CD4-positive, alpha-beta T cell treated with Interferon alpha-2 for 1 hour (primary cell): Measurements from ENCODE around the gene DNM3.

ENCODE experiments used
- DNase-seq, 2 donors: peaks; one replicate each; pipeline ENCODE4 v3.0.0-alpha.2; 2020 to 2022

The DNM3 gene

GRCh38 chr1:172252958-172253357 lies 411.7 kb downstream of the DNM3 start:
- DNase-seq = no peak

- no peak for DNase-seq
These were observed 413.4 kb downstream of the DNM3 start for GRCh38 chr1:172254521-172255222.

GRCh38 chr1:172255223-172255560 lies 413.9 kb downstream of the DNM3 start:
- DNase-seq = no peak

GRCh38 chr1:172265905-172266304 lies 424.6 kb downstream of the DNM3 start:
- DNase-seq = no peak

- DNase-seq = no peak
These were observed 425.4 kb downstream of the DNM3 start for GRCh38 chr1:172266528-172267174.

DNA sequence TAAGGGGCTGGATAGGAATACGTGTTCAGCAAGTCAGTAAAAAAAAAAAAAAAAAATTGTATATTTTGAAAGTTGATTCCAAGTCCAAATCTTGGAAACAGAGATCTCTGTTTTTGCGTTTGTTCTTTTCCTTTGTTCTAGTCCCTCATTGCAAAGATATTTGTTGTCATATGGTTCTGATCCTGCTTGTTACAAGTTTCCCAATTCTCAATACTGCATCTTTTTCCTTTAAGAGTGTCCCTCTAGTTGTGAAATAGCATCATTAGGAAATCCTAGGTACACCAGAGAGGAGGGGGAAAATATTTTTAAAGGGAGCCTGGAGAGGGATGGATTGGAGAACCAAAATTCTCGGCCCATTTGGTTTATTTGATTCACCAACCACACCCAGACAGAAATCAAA lies 426.9 kb downstream of the DNM3 start:
- DNase-seq = no peak

DNA sequence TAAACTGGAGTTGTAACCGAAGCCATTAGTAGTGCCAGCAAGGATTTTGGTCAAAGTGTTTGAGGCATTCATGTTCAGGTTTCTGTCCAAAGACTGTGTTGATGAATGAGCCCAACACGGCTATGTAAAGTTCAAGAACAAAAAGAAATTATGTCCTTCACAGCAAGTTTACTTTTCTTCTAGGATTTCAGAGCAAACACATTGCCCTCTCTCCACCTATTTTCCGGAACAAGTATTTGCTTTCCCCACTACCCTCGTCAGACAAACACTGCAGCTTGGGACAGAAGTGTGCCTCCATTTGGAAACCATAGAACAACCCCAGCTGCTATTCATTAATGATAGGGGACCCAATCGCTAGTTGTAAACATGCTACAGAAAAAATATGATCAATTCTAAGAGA lies 427.8 kb downstream of the DNM3 start:
- no peak for DNase-seq

DNA sequence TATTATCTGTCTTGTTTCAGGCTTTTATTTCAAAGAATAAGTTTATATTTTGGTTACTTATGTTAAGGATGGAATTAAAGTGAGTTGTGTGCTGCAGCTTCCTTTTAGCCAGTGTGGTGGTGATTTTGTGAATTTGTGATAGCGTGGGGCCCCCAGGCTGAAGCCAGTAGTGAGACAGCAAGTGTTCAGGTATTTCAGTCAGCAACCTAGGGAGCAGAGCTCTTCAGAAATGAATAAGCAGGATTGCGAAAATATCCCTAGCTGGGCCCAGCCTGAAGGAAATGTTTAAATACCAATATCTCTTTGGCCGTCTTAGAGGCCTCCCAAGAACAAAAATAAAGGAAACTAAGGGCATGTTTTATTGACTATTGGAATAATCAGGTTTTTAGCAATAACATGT lies 428.3 kb downstream of the DNM3 start:
- DNase-seq = no peak

DNA sequence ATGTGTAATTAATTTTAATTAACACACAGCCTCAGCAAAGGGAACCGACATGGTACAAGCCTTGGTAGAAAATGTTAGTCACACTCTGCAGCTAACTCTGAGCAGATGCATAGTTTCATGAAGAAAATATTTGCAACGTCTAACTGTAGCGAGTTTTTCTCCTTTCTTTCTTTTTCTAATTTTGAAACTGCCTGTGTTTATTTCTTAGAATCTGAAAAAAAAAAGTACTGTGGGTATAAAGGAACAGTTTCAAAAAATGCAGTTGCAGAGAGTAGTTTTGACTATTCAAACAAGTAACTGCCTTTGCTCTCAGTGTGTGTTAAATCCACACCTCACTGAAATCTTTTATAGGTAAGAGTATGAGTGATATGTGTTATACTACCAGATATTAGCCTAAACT lies 429.3 kb downstream of the DNM3 start:
- DNase-seq = no peak

- DNase-seq = no peak
These were observed 430.8 kb downstream of the DNM3 start for GRCh38 chr1:172272087-172272486.

GRCh38 chr1:172273647-172274396 lies 432.5 kb downstream of the DNM3 start:
- DNase-seq = no peak

GRCh38 chr1:172275478-172275877 lies 434.2 kb downstream of the DNM3 start:
- DNase-seq = no peak

GRCh38 chr1:172276120-172276818 lies 435.0 kb downstream of the DNM3 start:
- DNase-seq = no peak

DNA sequence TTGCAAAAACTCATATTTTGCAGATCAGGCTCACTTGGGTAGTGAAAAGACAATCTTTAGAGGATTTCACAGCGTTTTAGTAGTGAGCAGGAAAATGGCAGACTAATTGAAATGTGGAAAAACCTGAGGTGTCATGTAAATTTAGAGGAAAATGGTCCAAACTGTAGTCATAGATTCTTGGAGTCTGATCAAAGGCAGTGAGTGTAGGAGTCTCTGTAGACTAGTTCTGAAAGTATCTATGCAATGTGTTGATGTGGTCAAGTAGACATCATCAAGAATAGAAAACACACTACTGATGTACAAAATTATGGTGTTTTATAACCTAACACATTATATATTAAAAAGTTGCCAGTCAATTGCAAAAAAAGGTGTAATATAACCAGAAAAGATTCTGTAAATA lies 436.0 kb downstream of the DNM3 start:
- DNase-seq = no peak

- no peak for DNase-seq
These were observed 436.7 kb downstream of the DNM3 start for GRCh38 chr1:172277989-172278388.

DNA sequence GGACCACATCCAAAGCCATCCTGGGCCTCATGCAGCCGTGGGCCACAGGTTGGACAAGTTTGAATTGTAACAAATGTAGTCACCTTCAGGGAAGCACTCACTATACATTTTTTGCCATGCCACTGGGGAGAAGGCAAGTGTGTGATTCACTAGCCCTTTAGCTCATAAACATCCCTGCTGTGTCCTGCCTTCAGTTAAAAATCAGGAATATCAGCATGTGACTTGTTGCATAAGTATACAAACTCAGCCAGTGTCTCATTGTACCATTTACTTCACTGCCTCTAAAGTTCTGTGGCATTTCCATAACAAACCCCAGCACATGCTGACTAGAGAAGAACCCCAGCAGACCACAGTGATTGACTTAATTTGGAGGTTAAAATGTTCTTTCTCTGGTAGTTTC lies 437.2 kb downstream of the DNM3 start:
- DNase-seq = no peak

- no peak for DNase-seq
These were observed 438.8 kb downstream of the DNM3 start for GRCh38 chr1:172279939-172280636.

DNA sequence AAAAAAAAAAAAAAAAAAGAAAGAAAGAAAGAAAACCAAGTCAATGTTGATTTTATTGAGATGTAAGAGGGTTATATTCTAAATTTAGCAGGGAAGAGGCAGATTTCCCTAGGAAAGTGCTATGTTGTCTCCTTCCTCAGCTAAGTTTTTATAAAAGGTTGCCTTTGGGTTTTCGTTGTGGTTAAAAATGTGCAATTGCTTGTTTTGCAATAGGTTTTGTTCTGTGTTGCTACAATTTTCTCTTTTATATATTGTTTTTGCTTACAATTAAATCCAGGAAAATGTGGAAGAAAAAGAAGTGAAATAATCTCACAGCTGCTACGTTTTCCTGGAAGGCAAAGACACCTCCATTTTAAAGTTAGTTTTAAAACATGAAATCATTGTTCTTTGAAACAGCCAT lies 442.5 kb downstream of the DNM3 start:
- no peak for DNase-seq

DNA sequence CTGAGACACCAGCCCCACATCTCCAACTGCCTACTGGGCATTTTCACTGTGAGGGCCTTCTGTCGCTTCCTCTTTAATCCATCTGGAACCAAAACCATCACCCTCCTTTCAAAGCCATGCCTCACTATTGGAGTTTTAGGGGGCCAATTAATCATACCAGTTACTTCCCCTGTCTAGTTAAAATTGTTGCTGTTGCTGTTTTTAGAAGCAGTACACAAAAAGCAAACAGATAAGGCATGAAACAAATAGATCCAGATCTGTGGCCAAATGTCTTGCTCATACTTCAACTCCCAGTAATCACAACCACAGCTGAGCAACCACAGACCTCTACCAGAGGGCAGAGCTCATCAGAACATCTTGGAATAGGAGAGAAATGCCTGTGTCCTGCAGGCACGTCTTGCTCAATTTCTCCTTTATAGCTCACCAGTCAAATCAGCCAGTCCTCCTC lies 445.4 kb downstream of the DNM3 start:
- DNase-seq = no peak

- no peak for DNase-seq
These were observed 445.9 kb downstream of the DNM3 start for GRCh38 chr1:172287208-172287607.

DNA sequence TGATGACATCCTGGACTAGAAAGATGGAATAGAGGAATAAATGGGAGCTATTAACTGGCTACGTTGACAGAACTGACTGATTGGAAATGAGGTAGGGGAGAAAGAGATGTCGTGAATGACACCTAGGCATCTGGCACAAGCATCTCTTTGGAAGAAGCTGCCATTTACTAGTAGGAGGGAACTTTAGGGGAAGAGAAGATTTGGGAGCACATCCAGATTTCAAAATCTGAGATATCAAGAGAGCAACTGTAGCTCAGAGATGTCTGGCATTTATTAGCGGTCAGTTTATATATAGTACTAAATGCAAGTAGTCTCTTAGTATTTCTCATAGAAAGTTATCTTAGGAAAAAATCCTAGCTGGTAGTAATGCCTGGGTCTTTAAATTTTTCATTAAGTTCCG lies 447.3 kb downstream of the DNM3 start:
- DNase-seq = no peak

- no peak for DNase-seq
These were observed 448.1 kb downstream of the DNM3 start for GRCh38 chr1:172289448-172289847.

- DNase-seq = no peak
These were observed 451.5 kb downstream of the DNM3 start for GRCh38 chr1:172292840-172293239.
